HG02623 (cell line): ENCODE results near the gene ARHGAP6.
A peak's percentile ranks its signal among the peaks of the same experiment; 100 is the strongest.
"Not testable (repeated sequence)": the region's sequence is repeated elsewhere in the genome, so short reads cannot be mapped to it uniquely, and the experiment has no call there.

Experiments
- ATAC-seq: cut with Tn5 transposase; IDR thresholded peaks from one replicate; pipeline ENCODE4 v1.9.1; 2021; ENCODE audit warnings: moderate library complexity; ENCODE audit not compliant: unreplicated experiment

The ARHGAP6 gene

DNA sequence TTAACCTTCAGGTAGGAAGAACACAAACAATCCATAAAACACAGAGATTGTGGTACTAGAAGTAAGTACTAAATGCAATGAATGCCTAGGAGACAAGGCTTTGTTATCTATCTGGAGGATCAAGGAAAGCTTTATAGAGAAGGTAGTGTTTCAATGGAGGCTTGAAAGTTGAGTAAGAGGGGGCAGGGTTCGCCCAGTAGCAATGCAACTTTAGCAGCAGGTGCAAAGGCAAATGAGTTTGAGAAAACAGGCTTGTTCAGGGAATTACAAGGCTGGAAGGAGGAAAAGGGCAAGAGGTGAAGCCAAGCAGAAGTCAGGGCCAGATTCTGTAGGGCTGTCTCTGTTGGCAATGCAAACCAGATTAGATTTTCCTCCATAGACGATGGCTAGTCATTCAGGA lies 408.0 kb downstream of the ARHGAP6 start:
- ATAC-seq = no peak

DNA sequence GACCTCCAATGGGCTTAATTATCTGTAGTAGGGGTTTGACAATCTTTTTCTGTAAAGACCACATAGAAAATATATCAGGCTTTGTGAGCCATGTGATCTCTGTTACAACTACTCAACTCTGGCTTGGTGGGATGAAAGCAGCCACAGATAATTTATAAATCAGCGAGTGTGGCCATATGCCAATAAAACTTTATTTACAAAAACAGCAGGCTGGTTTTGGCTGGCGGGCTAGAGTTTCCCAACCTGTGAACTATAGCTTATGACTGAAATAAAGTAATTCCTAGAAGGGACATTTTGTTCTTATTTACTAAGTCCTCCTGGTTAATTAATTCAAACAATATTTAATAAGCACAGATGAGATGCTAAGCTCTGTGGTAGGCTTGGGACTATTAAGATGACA lies 408.4 kb downstream of the ARHGAP6 start:
- no peak for ATAC-seq

DNA sequence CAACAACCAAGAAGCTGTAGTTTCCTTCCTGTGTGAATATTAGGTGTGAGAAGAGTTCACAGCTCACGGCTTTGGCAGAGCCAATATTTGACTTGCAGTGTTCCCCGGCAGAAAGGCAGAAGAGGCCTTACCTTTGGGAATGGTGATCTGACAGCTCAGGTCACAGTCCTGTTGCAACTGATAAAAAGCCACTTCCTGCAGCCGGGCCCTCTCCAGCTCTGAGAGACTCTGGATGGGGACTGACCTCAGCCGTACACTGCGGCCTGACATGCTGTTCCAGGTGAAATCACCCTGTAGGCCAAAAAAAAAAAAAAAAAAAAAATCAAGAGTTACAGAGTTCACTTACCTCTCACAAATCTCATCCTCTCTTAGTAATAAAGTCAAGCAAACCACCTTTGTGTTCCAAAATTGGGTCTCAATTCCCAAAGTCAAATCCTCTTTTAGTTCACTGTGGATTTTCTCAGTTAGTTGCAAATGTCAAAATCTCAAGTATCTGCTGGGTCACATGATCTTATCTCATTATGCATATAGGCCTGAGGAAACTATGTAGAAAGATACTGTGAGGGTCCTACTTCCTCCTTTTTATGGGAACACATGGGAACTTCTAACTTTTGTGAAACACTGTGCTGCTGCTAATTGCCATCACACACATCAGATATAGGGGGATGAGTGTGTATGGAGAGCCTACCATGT lies 411.2 kb downstream of the ARHGAP6 start:
- no peak for ATAC-seq

DNA sequence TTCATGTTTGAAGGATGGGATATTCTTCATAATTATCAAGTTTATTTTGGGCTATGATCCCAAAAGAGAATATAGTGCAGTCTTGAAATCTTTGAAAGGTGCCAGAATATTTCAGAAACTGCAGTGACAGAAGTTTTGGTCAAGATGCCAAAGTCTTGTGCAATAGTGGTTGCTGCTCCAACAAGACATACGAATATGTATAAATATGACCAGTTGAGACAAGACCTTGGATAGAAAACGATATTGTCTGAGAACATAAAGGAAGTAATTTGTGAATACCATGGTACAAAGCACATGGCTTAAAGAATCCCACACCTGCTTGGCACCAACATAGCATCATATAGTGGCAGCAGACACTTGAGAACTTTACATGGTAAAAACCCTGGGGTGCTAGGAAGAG lies 421.1 kb downstream of the ARHGAP6 start:
- ATAC-seq = no peak

DNA sequence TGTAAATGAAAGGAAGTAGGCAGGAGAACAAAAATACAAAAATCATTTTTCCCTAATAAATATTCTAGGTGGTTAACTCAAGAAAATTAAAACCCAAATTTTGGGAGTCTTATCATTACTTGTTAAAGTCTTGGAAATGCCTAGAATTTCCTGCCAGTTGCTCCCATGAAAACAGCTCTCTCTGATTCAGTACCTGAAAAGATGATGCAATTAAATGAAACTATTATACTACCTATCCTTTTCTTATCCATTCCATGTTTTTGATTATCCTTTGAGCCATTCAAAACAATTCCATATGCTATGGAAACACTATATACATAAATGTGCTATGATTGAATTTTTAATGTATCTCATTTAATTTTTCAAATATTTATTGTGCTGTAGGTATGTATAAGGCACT lies 423.0 kb downstream of the ARHGAP6 start:
- no peak for ATAC-seq

DNA sequence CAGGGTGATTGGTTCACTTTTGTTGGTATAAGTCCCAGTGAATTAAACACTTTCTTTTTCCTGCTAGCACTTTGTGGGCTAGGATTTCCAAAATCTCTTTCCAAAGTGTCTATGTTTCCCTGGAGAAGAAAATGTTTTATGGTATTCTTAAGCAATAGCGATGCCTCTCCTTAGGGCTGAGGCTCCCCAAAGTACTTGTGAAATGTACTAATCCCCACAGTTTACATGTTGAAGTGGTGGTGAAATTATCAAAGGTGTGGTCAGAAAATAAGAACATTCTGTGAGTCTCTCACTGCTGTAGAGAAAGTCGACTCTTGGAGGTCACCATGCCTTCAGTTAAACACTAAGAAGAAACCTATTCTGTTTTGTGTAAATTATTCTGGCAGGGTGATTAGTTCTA lies 424.0 kb downstream of the ARHGAP6 start:
- ATAC-seq = no peak

DNA sequence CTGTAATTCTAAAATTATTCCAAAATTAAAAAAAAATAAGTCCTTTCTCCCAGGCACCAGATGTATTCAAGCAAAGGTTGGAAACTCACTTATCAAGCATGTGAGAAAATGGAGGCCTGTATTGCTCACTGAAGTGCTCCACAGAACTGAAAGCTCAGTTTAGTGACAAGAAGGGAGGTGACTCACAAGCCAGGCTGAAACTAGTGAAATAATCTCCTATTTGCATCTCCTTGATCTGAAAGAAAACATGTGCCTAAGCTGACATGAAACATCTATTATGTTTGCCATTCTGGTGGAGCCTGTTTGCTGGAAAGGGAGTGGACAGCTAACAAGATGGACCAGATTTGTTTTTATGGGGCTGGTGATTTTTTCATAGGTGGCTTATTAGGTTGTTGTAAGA lies 426.5 kb downstream of the ARHGAP6 start:
- ATAC-seq = peak; percentile 63

DNA sequence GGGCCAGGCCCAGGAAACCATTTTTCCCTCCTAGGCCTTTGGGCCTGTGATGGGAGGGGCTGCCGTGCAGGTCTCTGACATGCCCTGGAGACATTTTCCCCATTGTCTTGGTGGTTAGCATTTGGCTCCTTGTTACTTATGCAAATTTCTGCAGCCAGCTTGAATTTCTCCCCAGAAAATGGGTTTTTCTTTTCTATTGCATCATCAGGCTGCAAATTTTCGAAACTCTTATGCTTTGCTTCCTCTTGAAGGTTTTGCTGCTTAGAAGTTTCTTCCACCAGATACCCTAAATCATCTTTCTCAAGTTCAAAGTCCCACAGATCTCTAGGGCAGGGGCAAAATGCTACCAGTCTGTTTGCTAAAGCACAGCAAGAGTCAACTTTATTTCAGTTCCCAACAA lies 430.3 kb downstream of the ARHGAP6 start:
- not testable (repeated sequence) for ATAC-seq

DNA sequence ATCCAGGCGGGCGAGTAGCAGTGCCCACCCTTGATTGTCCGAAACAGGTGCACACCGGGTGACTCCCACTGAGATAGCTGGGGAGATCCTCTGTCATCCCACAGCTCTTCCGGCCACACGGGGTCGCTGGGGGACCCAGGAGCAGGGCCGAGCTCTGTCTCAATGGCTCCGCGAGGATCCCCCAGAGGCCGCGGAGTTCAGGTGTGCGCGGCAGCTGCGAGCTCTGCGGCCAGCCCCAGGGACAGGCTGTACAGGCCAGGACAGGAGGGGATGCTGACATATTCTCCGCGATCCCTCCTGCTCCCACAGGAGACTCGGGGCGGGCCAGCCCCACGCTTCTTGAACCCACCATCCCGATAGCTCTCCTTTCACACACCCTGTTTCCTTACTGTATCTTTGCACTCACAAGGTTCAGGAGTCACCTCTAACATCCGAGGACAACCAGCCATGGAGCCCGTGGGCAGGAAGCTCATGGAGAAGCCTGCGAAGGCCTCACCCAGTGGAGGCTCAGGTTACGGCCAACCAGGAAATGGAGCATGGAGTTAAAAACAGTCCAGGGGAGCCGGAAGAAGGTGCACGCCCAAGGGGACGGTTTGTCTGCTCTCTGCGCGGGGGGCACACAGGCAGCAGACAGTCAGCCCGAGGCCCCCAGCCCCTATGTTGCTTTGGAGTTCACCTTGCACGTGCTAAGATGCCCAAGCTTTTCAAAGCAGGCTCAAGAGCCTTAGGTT lies 450.4 kb downstream of the ARHGAP6 start:
- no peak for ATAC-seq

DNA sequence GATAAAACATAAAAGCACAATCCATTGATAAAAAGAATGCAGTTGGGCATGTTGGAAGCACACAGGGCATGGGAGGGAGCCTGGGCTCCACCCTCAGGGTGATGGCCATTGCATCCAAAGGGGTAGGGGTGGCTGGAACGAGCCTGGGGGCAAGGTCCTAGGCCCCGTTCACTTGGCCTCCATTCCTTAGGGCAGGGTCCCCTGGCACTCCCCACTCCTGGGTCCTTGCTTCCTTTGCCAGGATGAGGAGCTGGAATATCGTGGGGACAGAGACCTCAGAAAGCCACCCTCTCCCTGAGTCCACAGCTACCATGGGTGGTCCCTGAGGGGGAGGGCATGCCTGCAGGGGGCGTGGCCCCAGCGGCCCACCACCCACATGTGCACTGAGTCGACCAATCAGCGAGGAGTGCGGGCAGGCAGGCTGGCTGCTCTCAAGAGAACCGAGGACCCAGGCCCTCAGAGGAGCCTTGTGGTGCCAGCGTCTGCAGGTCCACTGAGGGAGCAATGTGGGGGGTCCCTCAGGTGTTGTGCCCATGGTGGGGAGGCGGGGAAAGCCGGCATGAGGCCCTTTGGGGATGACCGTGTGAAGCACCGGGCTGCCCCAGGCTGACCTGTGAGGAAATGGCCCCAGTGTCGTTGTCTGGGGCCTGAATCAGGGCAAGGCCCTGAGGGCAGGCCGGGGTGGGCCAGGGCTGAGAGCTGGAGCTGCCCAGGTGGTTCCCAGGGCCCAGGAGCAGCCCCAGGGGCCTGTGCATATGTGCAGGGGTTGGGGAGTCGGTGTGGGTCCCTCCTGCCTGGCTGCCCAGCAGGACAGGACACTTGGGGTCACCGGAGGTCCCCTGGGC lies 451.2 kb downstream of the ARHGAP6 start:
- ATAC-seq = no peak

DNA sequence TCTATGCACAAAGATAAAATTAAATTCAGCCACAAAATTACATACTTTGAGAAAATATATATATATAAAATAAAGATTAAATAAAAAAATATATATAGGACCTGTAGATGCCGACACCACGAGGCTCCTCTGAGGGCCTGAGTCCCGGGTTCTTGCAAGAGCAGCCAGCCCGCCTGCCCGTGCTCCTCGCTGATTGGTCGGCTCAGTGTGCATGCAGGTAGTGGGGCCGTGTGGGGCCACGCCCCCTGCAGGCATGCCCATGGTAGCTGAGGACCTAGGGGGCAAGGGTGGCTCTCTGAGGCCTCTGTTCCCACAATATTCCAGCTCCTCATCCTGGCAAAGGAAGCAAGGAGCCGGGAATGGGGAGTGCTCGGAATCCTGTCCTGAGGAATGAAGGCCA lies 453.0 kb downstream of the ARHGAP6 start:
- no peak for ATAC-seq

DNA sequence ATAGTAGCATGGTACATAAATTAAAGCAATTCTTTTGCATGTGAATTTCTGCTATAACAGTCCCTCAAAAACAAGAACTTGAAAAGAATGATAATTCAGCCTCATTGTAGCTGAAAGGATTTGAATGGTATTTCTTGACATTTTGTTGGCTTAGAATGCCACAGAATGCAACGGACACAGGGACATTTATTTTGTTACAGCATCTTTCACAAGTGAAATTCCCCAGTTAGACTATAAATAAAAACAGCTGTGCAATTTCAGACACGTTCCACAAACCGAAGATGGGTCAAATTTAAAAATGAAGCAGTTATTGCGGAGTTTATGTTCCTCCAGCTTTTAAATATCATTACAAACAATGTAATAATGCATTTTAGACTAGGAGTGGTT lies 455.3 kb downstream of the ARHGAP6 start:
- no peak for ATAC-seq

DNA sequence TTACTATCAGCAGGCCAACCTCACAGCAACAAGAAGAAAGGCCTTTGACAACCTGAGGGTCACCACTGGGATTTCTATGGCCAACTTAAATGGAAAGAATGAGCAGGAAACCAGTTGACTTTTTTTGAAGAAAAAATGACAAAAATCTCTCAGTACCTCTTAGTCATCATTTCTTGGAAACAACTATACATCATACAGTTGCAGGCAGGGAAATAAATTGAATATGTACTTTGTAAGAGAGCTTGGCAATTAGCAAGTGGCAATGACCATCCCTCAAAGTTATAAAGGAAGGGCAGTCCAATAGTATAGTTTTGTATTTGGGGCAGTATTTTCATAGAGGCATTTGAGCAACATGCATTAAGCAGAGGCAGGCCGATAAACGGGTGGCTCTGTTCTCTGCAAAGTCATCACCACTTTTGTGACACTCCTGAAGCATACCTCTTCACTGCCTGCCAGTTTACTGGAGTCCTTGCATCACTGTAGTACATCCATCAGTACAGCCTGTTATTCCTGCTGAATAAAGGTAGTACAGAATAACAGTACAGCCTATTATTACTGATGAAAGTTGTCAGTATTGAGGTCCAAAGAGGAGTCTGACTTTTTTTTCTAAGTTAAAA lies 455.8 kb downstream of the ARHGAP6 start:
- no peak for ATAC-seq

DNA sequence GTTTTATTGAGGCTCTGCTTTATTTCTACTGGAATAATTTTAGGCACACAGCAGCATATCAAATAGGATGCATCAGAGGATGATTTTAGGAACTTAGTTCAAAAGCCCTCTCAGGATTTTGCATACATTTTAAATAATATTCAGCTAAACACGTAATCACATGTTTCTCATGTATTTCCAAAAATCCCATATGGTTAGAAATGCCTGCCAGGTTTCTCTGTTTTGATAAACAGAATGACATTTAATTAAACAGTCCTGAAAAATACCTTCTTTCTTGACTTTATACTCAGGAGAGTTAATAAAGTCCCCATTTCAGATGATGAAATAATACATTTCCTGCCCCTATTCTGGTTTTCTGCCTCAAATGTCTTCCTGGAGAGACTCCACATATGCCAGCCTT lies 459.0 kb downstream of the ARHGAP6 start:
- ATAC-seq = no peak

DNA sequence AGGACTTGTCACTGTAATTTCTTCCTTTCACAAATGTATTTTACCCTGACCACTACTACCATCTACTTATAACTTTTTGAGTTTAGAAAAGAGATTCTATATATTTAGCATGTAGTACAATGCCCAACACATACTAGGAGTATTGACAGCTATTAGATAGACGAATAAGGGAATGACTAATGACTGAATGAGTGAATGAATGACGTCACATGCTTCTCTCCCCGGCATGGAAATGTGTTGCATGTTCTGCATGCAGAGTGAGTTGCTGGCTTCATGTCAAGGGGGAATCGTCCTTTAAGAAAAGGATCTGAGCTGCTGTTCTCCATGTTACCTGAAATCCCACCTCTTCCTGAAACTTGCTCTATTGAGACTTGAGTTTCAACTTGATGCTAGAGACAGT lies 459.9 kb downstream of the ARHGAP6 start:
- no peak for ATAC-seq

DNA sequence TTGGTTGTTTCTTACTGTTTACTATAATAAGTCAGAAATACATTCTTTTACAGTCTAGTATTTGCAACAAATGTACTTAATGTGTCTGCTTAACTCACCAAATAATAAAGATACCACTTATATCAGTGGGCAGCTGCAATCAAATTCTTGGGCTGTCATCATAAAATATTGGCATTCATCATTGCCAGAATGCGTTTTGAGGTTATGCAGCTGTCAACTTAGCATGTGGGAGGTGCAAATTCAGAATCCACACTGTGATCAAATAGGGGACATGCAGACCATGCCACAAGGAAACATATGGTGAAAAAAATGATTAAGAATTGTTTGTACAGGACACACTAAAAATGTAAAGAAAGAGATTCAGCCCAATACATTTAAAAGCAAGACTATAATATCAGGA lies 468.0 kb downstream of the ARHGAP6 start:
- ATAC-seq = no peak

DNA sequence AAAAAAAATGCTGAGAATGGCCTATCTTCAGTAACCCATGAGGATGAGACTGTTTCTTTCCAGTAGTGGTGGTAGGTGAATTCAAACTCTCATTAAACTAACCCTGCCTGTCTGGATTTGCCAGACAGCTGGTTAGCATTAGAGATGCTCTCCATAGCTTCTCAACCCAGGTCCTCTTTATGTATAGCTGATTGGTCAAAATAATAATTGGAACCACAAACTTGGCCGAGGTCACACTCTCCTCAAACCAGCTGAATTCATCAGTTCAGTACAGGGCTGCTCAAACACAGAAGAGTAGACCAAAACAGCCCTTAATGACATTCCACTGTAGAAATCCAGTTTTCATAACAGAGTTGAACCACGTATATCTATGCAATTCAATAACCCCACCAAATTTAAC lies 469.2 kb downstream of the ARHGAP6 start:
- ATAC-seq = no peak

DNA sequence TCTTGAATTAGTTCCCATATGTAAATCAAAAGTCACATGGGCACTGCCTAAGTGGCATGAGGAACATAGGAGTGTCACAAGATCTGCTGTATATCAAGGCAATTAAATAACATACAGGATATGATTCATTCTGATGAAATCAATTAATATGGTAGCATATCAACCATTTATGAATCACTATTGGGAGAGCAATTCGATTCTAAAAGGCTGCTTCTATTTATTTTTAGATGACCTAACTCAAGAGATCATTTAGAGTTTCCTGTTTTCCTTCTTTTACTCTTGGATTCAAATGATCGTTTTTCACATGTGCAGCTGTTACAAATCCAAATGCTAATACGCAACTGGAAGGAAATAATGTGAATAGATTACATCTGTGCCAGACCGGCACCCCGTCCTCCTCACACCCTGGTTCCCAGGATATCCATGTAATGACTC lies 472.7 kb downstream of the ARHGAP6 start:
- ATAC-seq = no peak

DNA sequence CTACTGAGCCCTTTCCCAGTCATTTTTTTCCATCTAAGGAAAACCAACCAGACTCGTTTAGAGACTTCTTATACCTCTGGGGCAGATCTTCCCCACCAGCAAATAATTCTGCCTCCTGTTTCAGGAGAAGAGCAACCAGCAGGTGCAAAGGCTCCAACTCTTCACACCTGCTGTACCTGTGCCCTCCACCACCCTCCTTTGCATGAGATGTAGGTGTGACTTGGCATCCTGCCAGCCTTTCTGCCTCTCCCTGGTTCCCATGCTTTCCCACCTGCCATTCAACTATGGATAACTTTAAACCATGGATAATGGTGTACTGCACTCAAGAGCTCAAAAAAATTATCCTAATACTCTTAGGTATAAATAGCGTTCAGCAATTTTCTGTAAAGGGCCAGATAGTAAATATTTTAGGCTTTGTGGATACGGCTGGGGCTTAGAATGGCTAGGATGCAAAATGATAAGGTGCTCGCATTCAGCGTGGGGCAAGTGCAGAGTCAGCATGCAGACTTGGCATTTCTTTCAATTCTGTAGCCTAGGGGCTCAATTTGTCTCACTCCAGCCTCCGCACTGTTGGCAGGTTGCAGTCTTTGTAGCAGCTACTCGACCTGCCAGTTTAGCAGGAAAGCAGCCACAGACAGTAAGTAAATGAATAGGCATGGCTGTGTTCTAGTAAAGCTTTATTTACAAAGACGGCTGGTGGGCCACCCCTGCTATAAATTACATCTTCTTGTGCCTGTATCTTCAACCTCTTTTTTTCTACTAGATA lies 474.8 kb downstream of the ARHGAP6 start:
- no peak for ATAC-seq

DNA sequence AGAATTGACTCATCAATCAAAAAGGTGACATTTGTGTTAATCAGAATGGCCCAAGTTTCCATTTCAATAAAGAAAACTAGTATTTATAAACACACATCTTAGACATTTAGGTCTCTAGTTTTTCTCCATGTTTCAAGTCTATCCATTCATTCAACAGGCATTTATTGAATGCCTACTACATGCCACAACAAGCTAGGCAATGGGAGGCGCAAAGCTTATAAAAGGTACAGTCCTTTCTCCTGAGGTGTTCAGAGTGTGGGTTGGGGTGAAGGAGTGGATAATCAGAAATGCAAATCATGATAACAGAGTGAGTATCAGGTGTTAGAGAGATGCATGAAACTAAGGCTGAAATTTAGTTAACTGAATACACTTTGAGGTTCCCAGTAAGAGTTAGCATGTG lies 476.6 kb downstream of the ARHGAP6 start:
- ATAC-seq = no peak

DNA sequence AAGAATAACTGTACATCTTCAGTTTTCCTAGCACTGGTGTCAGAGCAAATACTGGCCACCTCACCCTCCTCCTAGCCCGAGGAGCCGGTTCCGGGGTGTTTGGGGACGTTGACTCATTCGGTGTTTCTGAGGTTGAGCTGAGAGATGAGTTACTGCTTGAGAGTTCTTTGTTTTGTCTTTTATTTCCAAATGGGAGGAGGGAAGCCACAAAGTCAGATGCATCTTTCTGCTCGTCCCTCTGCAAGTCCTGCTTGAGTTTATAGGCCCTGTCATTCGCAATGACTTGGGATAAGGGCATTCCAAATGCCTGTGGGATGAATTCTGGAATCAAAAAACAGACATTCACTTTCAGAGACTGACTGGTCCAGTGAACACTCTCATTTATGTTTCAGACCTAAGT lies 477.1 kb downstream of the ARHGAP6 start:
- ATAC-seq = no peak
